Measurements from ENCODE around the gene TFIP11.

- TF ChIP-seq REST (IDR thresholded peaks at IDR 0.05; ENCODE audit: insufficient read depth in 1 of 2, low read depth in 2 of 2, low read length in 2 of 2), result no peak
- TF ChIP-seq POLR2AphosphoS5 (IDR thresholded peaks at IDR 0.05; ENCODE audit: low read depth, low read length), result no peak
- TF ChIP-seq TAF1 (IDR thresholded peaks at IDR 0.05; ENCODE audit: borderline replicate concordance, insufficient read depth, low read length), result no peak
- no peak for TF ChIP-seq SIN3A (IDR thresholded peaks at IDR 0.05; ENCODE audit: borderline replicate concordance, insufficient read depth, low read length)
These were observed 46.1 kb downstream of the TFIP11 start for GRCh38 chr22:26466196-26466595.

All from PFSK-1 (cell line).